OCI-LY1 (cell line): ENCODE results near the gene SUCO.

Source experiments
- H2AFZ ChIP-seq: fragments of 200-600 bp; sonication (generic), shearing (Covaris generic); 2 replicates; pipeline ENCODE4 v1.6.0; 2014; ENCODE audit warnings: antibody characterized with exemption, mild to moderate bottlenecking, low read length
- H3F3A ChIP-seq: fragments of 200-600 bp; sonication (generic), shearing (Covaris generic); 2 replicates; pipeline ENCODE4 v1.6.0; 2014; ENCODE audit warnings: mild to moderate bottlenecking, antibody characterized with exemption, low read length, moderate library complexity; ENCODE audit not compliant: insufficient read depth
- H3K27ac ChIP-seq: fragments of 200-600 bp; sonication (generic); 2 replicates; pipeline ENCODE4 v1.5.1; 2014; ENCODE audit warnings: low read length, mixed run types, mild to moderate bottlenecking, low read depth; ENCODE audit not compliant: poor library complexity, severe bottlenecking
- H3K27me3 ChIP-seq: fragments of 200-600 bp; sonication (generic); 2 replicates; pipeline ENCODE4 v1.6.0; 2014; ENCODE audit warnings: antibody characterized with exemption, mild to moderate bottlenecking, low read length, moderate library complexity; ENCODE audit not compliant: insufficient read depth
- H3K36me3 ChIP-seq: fragments of 200-600 bp; sonication (generic); 2 replicates; pipeline ENCODE4 v1.6.1; 2014; ENCODE audit warnings: mild to moderate bottlenecking, antibody characterized with exemption, low read length, moderate library complexity, mixed read lengths; ENCODE audit not compliant: insufficient read depth
- H3K4me1 ChIP-seq: fragments of 200-600 bp; sonication (generic); 2 replicates; pipeline ENCODE4 v1.5.1; 2014; ENCODE audit warnings: mild to moderate bottlenecking, low read length, moderate library complexity; ENCODE audit not compliant: insufficient read depth, severe bottlenecking
- H3K4me2 ChIP-seq: fragments of 200-600 bp; sonication (generic), shearing (Covaris generic); 2 replicates; pipeline ENCODE4 v1.6.1; 2014; ENCODE audit warnings: low read length
- H3K4me3 ChIP-seq: fragments of 200-600 bp; sonication (generic); 2 replicates; pipeline ENCODE4 v1.5.1; 2014; ENCODE audit warnings: low read length, low read depth, mild to moderate bottlenecking, mixed read lengths; ENCODE audit not compliant: poor library complexity, severe bottlenecking
- H3K79me2 ChIP-seq: fragments of 200-600 bp; shearing (Covaris generic); 2 replicates; pipeline ENCODE4 v1.6.1; 2016; ENCODE audit warnings: mixed run types, low read length, mixed read lengths; ENCODE audit not compliant: insufficient read depth
- H3K9ac ChIP-seq: fragments of 200-600 bp; sonication (generic), shearing (Covaris generic); 2 replicates; pipeline ENCODE4 v1.6.1; 2014; ENCODE audit warnings: mild to moderate bottlenecking, low read length, mixed read lengths
- H3K9me2 ChIP-seq: fragments of 200-600 bp; sonication (generic), shearing (Covaris generic); 2 replicates; pipeline ENCODE4 v1.6.1; 2014; ENCODE audit warnings: low read depth, mild to moderate bottlenecking, low read length, mixed read lengths
- H3K9me3 ChIP-seq: fragments of 200-600 bp; shearing (Covaris generic); 2 replicates; pipeline ENCODE4 v1.6.1; 2014; ENCODE audit warnings: low read length, mixed read lengths
- H4K20me1 ChIP-seq: fragments of 200-600 bp; sonication (generic), shearing (Covaris generic); 2 replicates; pipeline ENCODE4 v1.6.0; 2016; ENCODE audit warnings: mild to moderate bottlenecking, low read length; ENCODE audit not compliant: insufficient read depth
- EZH2 ChIP-seq: fragments of 200-600 bp; sonication (generic), shearing (Covaris generic); IDR thresholded peaks from 2 replicates; pipeline ENCODE4 v1.8.0; 2017; ENCODE audit warnings: borderline replicate concordance, mixed run types, mild to moderate bottlenecking, antibody characterized with exemption, low read length, moderate library complexity, mixed read lengths
- TF ChIP-seq, protein P1 (sequence below): fragments of 200-600 bp; sonication (generic), shearing (Covaris generic); IDR thresholded peaks from 2 replicates; pipeline ENCODE4 v1.5.1; 2017; ENCODE audit warnings: mild to moderate bottlenecking, antibody characterized with exemption, low read length, moderate library complexity, mixed read lengths

SUCO gene

DNA sequence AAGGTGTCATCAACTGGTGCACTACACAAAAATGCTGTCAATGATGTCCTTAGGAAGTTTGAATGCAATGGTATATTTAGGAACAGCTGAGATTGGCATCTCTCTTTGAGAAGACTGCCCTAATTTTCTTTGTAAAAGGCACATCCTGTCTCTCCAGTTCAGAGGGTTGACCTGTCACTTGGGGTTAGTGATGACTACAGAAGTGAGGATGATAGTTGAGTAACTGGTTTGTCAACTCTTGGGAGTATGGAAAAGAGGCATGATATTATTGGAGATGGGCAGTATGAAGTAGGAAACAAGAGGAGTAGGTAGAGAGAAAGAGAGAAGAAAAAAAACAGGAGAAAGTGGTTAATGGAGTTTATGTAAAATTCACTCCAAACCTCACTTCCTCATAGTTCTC lies 48.7 kb upstream of the SUCO start:
- Histone ChIP-seq H3K9ac (no peak overlapping the region), H3K79me2 (no peaks in the 10 kb centered on the region), H3K4me1 (no peaks in the 10 kb centered on the region), H3K27me3 (no peaks in the 10 kb centered on the region), H3K4me2 (no peak overlapping the region), H3K4me3 (no peak overlapping the region), H3K27ac (no peak overlapping the region), H3K9me3 (no peaks in the 10 kb centered on the region), H3K9me2 (no peaks in the 10 kb centered on the region), H2AFZ (no peak overlapping the region), H3F3A (no peaks in the 10 kb centered on the region; the same call in 1 of the 2 replicates), H3K36me3 (no peaks in the 10 kb centered on the region), H4K20me1 (no peaks in the 10 kb centered on the region)
- TF ChIP-seq, protein P1, sequence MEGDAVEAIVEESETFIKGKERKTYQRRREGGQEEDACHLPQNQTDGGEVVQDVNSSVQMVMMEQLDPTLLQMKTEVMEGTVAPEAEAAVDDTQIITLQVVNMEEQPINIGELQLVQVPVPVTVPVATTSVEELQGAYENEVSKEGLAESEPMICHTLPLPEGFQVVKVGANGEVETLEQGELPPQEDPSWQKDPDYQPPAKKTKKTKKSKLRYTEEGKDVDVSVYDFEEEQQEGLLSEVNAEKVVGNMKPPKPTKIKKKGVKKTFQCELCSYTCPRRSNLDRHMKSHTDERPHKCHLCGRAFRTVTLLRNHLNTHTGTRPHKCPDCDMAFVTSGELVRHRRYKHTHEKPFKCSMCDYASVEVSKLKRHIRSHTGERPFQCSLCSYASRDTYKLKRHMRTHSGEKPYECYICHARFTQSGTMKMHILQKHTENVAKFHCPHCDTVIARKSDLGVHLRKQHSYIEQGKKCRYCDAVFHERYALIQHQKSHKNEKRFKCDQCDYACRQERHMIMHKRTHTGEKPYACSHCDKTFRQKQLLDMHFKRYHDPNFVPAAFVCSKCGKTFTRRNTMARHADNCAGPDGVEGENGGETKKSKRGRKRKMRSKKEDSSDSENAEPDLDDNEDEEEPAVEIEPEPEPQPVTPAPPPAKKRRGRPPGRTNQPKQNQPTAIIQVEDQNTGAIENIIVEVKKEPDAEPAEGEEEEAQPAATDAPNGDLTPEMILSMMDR, result no peak
- TF ChIP-seq EZH2, result no peak

DNA sequence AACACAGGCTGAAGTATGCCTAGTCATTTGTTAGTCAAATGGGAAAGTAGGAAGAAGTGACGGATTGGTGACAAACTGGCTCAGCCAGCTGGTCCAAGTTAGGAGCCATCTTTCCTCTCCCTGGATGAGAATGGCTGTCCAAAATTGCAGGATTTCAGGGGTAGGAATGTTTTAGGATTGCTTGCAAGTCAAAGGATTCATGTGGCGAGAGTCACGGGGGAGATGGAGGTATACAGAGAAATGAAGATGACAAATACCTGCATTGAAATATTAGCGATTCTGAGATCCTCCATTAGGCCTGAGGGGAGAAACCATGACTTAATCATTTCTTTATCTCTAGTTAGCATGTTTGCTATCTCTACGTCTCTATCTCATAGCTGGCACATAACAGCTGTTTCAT lies 47.3 kb upstream of the SUCO start:
- TF ChIP-seq EZH2, result no peak
- TF ChIP-seq, protein P1, result no peak
- Histone ChIP-seq H4K20me1 (no peaks in the 10 kb centered on the region), H2AFZ (no peak overlapping the region), H3K4me1 (no peaks in the 10 kb centered on the region), H3K79me2 (no peaks in the 10 kb centered on the region), H3K9ac (no peak overlapping the region), H3K4me2 (no peak overlapping the region), H3K4me3 (no peak overlapping the region), H3K27ac (no peak overlapping the region), H3F3A (no peaks in the 10 kb centered on the region; the same call in 1 of the 2 replicates), H3K36me3 (no peaks in the 10 kb centered on the region), H3K9me3 (no peaks in the 10 kb centered on the region), H3K27me3 (peaks cover under 1% of the 10 kb centered on the region; the same call in 1 of the 2 replicates), H3K9me2 (no peaks in the 10 kb centered on the region)

GRCh38 chr1:172486805-172487454 lies 46.0 kb upstream of the SUCO start:
- H3K4me1 ChIP-seq, result no peaks in the 10 kb centered on the region
- TF ChIP-seq EZH2, result no peak
- TF ChIP-seq, protein P1, result no peak
- H3K79me2 ChIP-seq, result no peaks in the 10 kb centered on the region
- no peaks in the 10 kb centered on the region for H3K9me2 ChIP-seq
- no peaks in the 10 kb centered on the region for H3K36me3 ChIP-seq
- no peak overlapping the region for H3K4me3 ChIP-seq
- no peaks in the 10 kb centered on the region for H3K9me3 ChIP-seq
- no peaks in the 10 kb centered on the region for H4K20me1 ChIP-seq
- H3F3A ChIP-seq, result no peaks in the 10 kb centered on the region; the same call in 1 of the 2 replicates
- no peak overlapping the region for H2AFZ ChIP-seq
- H3K4me2 ChIP-seq, result no peak overlapping the region
- H3K9ac ChIP-seq, result no peak overlapping the region
- peaks cover 5% of the 10 kb centered on the region; the same call in 1 of the 2 replicates for H3K27me3 ChIP-seq
- H3K27ac ChIP-seq, result no peak overlapping the region
